Stimulated activated CD4-positive, alpha-beta T cell treated with anti-CD3 and anti-CD28 coated beads, TNF-alpha, amount 100 ng/mL, for 4 hours (primary cell): Measurements from ENCODE around the gene TMEM170A.

Experiments
- DNase-seq, 3 experiments: peaks; one replicate each; pipeline ENCODE4 v3.0.0-alpha.2; 2020; ENCODE audit warnings: low read depth in 3 of 3

The TMEM170A gene

DNA sequence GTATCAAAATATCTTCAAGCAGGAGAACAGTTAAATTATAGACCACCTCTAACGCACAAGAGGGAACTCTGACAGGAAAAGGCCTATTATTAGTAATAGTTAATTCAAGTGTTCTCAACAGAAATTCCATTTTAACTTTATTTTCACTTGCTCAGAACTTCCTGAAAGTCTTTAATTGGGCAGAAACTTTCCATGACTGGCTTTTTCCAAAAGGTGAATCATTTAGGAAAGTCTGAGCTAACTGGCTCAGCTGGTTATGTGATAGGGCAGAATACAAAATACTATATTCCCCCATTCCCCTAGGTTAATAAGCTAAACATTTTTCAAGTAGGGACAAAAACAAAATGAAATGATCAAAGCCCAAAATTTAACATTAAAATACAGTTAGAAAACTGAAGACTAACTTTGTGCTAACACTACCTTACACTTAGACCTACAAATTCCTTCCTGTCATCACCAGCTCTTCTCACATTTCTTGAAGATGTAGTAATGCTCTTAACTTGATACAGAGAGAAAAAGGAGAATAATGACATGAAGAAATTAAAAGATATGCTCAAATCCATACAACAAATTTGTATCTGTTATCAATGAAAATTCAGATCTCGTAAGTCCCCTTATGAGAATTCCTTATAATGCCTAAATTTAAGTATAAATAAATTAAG is 62.2 kb downstream of the TMEM170A start:
- DNase-seq = no peak

DNA sequence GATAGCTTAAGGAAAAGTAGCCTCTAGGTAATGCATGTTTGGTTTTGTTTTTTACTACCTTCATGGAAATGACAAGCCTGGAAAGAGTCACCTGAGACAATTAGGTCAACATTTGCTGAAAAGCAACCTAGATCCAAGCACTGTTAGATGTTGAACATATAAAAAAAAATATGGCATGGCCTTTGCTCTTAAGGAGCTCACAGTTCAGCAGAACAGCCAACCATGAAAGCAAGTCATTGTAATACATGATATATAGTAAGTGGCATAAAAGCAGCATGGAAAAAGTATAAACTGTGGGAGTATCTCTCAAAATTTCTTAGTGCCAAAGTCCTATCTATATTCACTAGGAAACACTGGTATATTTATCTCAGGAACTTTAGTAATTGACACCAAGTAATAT is 62.8 kb downstream of the TMEM170A start:
- no peak for DNase-seq

DNA sequence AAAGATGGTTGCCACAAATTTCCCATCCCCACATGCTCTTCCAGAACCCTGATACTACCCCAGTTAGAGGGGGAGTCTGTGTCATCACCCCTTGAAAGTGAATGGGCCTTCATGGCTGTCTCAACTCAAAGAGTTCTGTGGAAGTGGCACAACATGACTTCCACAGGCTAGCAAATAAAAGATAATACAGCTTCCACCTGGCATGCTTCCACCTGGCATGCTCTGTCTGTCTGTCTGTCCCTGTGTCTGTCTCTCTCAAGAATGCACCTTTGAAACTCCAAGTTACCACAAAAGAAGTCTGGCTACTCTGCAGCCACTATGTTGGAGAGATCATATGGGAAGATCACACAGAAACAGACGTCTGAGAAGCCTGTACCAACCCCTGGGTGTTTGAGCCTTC is 66.2 kb downstream of the TMEM170A start:
- DNase-seq = no peak

DNA sequence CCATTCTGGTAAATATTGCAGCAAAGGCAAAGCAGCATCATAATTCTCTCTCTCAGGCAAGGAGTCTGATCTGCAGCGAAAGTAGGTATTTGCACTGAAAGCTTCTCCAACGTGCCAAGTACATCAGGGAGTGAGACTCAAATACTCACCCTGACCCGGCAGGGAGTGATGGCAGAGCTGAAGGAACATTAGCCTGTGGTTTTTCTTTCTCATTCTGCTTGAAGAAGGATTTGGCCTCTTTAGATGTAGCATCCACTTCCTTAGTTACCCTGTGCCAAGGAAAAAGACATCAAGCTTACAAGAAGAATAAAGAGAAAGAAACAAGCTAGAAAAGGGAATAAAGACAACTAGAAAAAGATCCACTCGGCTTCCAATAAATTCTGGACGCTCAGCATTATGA is 69.5 kb downstream of the TMEM170A start:
- no peak for DNase-seq
